ENCODE results near the gene STOML1. TPM values are rescaled to one million over a fixed set of nuclear protein-coding genes. Genes with fewer than 3 reads are reported as not detected.

The STOML1 gene
- total and polyA plus RNA-seq, 10 of the 15 experiments (the other 5 are each of a cell fraction or from before 2014, with no cell fraction given): 0.14 to 13.6 (median 8.3) TPM

GRCh38 chr15:74028646-74029045, 36.6 kb upstream of the STOML1 start:
- Histone ChIP-seq H3K4me2 (ENCODE audit: control insufficient read depth, insufficient read depth) (no peak overlapping the region), H3K36me3 (ENCODE audit: control insufficient read depth in 2 of 2, insufficient read depth in 2 of 2, low read length in 1 of 2) (peaks cover 37 to 45% of the 10 kb centered on the region in 2 experiments), H3K79me2 (ENCODE audit: control insufficient read depth, insufficient read depth, low read length) (no peaks in the 10 kb centered on the region), H3K9me3 (replicated peaks; ENCODE audit: control insufficient read depth, insufficient read depth, low read length) (no peaks in the 10 kb centered on the region), H2AFZ (ENCODE audit: control insufficient read depth, low read depth, low read length) (no peak overlapping the region), H4K20me1 (ENCODE audit: control insufficient read depth, insufficient read depth) (no peaks in the 10 kb centered on the region; the same call in none of the 2 replicates), H3K27me3 (replicated peaks in 1 of 2; ENCODE audit: control insufficient read depth in 2 of 2, insufficient read depth in 2 of 2, low read length in 1 of 2) (no peaks in the 10 kb centered on the region), H3K4me1 (ENCODE audit: control insufficient read depth, insufficient read depth, low read length) (no peaks in the 10 kb centered on the region), H3K9ac (ENCODE audit: control insufficient read depth, insufficient read depth, low read length) (no peak overlapping the region), H3K4me3 (no peak overlapping the region), H3K27ac (ENCODE audit: control insufficient read depth, insufficient read depth) (no peak overlapping the region)
- no peak for FAIRE-seq
- ATAC-seq: no peak
- TF ChIP-seq DPF2 (IDR thresholded peaks at IDR 0.05) (no peak), JUND (IDR thresholded peaks at IDR 0.05; ENCODE audit: low read depth, low read length) (no peak), EP300 (IDR thresholded peaks at IDR 0.05; ENCODE audit: borderline replicate concordance in 1 of 2, control insufficient read depth in 1 of 2, low read depth in 2 of 2, low read length in 2 of 2) (no peak), E2F4 (IDR thresholded peaks at IDR 0.05; ENCODE audit: low read depth, low read length) (no peak), SMC3 (IDR thresholded peaks at IDR 0.05; ENCODE audit: borderline replicate concordance, low read length) (no peak)
- DNase-seq (ENCODE audit: low read depth, low spot score): no peak
- 85% methylated on average over 3 of the region's 3 CpGs for WGBS (ENCODE audit: insufficient coverage, insufficient replicate concordance, low lambda C conversion rate, missing lambda C conversion rate)
- ChIA-PET RAD21 (ENCODE audit: unreplicated experiment) (no interaction called here), SMC1A (ENCODE audit: uncharacterized antibody, unreplicated experiment) (interaction anchor here (1.5 to 2.8 kb wide), 2 partner anchors 17 to 56 kb away, joined by 4 to 6 read pairs; no protein-coding TSS in a partner anchor), CTCF (interaction anchor here (0.8 to 2.6 kb wide), 5 partner anchors 20 to 57 kb away, joined by 3 to 10 read pairs (median 3); no protein-coding TSS in a partner anchor), POLR2A (no interaction called here)
- intact Hi-C loops (cut with micrococcal nuclease; ENCODE audit: unreplicated experiment) (loop anchor here (5.0 kb wide), 1 partner anchor 56 kb away; no protein-coding TSS in a partner anchor), in situ Hi-C loops (cut with MboI) (no loop called here)
- TSS peak; percentile 4 for BruUV-seq (replicated peaks)
